RPMI7951 (cell line): ENCODE results near the gene CST4. TPM values are rescaled to one million over a fixed set of nuclear protein-coding genes. Genes with fewer than 3 reads are reported as not detected.
A peak's percentile ranks its signal among the peaks of the same experiment; 100 is the strongest.
"Not testable (repeated sequence)": the region's sequence is repeated elsewhere in the genome, so short reads cannot be mapped to it uniquely, and the experiment has no call there.

Experiments
- DNase-seq: peaks from one replicate; pipeline ENCODE4 v3.0.0-alpha.2; 2012; ENCODE audit warnings: low read depth
- total RNA-seq: library from RNA; depleted of rRNA; stranded (reverse); fragments of >200 nt; shearing (Covaris generic); gene quantifications from 2 replicates; pipeline ENCODE4 v1.2.3, GENCODE V29; 2014

The CST4 gene
- total RNA-seq, 1 experiment from 2014 or later: not detected

- DNase-seq: no peak
Observed at GRCh38 chr20:23687986-23688385, 852 bp downstream of the CST4 start.

DNA sequence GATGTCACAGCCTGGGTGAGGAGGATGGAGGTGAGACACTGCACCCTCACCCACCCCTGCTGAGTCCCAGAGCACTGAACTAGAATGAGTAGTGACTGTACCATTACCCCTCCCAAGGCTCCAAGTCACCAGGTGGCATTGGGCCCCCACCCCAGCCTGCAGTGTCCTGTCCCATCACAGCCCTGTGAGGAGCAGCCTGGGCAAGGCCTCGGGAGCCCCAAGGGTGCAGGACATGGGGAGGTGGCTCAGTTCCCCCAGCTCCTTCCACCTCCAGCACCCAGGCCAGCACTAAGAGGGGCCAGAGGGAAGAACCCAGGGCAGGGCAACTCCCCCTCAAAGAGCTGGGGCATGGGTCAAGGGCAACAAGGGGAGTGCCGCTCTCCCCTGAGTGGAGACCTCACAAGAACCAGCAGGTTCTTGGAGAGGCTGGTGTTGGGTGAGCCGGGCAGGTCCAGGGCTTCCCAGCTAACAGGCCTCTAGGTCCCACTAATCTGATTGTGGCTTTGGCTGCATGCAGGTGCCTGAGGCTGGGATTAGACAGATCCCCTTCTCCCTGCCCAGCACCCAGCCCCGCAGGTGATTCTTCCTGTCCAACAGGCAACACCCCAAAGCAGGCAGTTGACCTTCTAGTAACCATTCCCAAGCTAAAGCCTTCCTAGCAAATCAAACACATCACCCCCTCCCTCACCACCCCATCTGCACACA is 2.6 kb downstream of the CST4 start:
- no peak for DNase-seq

DNA sequence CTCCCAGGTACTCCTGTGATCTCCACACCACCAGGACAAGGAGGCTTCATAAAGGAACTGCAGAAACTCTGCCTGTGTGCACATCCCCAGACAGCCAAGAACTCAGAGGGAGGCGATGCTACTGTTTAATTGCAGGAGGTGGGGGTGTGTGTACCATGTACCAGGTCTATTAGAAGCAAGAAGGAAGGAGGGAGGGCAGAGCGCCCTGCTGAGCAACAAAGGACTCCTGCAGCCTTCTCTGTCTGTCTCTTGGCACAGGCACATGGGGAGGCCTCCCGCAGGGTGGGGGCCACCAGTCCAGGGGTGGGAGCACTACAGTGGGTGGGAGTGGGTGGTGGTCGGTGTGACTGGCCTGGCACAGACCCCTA is 3.3 kb downstream of the CST4 start:
- not testable (repeated sequence) for DNase-seq

DNA sequence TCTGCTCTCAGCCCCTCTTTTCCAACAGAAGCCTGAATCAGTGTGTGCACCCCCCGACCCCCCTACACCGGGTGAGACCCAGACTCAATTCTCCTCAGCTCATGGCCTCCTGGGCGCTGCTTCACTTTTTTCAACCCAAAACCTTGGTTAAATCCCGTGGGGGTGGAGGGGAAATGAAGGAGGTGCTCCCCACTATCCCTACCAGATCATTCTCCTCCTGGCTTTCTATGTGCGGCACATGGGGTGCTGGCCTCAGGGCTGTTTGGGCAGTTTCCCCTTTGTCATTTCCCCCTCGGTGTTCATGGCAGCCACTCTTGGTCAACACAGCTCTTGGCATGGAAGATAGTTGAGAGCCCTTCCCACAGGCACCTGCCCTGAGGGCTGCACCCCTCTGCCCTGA is 4.6 kb downstream of the CST4 start:
- no peak for DNase-seq

DNA sequence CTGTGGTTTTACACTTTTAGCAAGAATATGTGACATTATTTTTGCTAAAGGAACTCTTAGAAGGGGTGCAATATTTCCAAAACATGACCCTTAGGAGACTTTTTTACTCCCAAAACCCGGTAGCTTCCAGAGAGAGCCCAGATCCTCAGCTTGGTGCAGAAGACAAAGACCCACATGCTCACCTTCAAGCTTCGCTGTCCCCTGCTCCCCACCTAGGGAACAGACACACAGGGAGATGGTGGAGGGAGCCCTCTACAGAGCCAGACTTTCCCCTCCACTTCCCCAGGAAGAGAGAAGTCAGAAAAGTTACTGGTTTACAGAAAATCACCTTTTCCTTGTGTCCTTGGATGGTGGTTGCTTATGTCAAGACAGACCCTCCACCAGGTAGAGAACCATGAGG is 5.0 kb downstream of the CST4 start:
- no peak for DNase-seq

DNA sequence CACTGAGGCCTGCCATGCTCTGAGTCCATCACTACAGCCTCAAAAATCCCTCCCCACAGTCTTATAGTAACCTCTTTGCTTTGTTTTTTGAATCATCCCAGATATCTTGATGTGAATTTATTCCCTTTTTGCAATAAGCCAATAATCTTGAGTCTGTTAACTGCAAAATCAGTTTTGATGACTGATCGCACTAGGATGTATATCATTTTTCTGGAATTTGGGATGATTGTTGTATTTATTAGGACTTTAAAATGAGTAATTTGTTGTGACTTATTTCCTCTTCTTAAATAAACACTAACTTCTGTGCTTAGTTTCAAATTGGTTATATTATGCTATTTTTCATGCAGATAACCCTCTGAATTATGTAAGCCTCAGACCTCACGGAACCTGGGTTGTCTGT is 5.6 kb downstream of the CST4 start:
- no peak for DNase-seq

GRCh38 chr20:23680146-23680545 is 8.7 kb downstream of the CST4 start:
- DNase-seq: no peak

DNA sequence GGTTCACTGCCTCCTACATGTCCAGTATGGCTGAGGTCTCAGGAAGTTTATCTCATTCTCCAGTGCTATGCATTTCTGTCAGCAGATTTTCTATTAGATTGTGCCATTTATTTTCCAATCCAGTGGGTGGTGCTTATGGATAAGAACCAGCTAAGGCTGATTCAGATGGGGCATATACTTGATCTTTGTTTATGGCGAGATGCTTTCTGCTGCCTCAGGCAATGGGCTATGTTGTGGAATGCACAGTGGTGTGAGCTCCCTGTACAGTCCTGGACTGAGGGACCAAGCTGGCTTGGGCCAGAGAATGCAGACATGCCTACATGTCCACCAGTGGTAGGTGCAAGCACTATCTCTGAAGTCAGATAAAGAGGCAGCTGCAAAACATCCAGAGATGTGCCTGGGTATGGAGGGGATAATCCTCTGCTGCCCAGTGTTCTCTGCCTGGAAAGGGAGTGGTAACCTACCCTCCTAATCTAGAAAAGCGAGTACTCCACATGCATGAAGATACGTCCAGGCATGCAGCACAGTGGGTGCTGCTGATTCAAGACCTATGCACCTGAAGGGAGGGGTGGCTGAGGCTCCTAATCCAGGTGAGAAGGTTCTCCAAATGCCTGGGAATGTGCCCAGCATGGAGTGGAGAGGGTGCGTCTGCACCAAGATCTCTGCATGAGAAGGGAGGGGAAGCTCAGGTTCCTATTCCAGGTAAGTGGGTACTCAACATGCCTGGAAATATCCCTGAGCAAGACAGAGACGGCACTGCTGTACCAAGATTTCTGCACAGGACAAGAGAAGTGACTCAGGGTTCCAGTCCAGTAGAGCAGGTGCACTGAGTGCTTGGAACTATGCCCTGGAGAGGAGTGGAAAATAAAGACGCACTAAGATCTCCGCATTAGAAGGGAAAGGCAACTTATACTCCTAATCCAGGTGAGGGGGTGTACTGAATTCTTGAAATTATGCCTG is 9.4 kb downstream of the CST4 start:
- peak; percentile 11 for DNase-seq

DNA sequence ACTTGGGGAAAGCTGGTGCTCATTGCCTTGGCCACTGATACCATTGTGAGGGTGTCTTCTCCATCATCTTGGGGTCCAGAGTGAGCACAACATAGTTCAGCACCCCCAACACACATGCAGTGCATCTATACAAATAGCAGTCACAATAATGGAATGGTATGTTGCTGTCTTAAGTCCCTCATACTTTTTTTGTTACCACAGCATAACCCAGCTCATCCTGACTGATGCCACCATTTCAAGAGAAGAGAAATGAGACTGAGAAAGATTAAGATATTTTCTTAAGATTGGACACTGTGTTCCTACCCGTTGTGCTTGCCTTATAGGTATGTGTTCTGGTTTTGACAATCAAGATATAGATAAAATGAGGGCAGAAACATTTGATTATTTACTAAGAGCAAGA is 15.6 kb downstream of the CST4 start:
- DNase-seq: no peak

- DNase-seq: no peak
Observed at GRCh38 chr20:23672158-23672557, 16.7 kb downstream of the CST4 start.

GRCh38 chr20:23671479-23671878 is 17.4 kb downstream of the CST4 start:
- no peak for DNase-seq

- DNase-seq: no peak
Observed at GRCh38 chr20:23670361-23670760, 18.5 kb downstream of the CST4 start.

DNA sequence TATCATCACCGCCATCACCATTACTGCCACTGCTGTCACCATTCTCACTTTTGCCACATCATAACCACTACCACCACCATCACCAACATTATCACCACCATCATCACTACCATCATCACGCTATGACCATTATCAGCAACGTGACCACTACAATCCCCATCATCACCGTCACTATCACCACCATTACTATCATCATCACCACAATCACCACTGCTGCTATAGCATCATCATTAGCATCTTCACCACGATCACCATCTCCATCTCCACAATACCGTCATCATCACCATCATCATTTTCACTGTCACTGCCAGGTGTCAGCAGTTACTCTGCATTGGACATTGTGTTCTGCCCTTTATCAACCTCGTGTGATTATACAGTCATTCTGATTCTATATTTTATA is 19.0 kb downstream of the CST4 start:
- DNase-seq: no peak

- DNase-seq: no peak
Observed at GRCh38 chr20:23669327-23669726, 19.5 kb downstream of the CST4 start.

GRCh38 chr20:23668477-23668951 is 20.3 kb downstream of the CST4 start:
- DNase-seq: peak; percentile 60

- no peak for DNase-seq
Observed at GRCh38 chr20:23667666-23668065, 21.2 kb downstream of the CST4 start.

DNA sequence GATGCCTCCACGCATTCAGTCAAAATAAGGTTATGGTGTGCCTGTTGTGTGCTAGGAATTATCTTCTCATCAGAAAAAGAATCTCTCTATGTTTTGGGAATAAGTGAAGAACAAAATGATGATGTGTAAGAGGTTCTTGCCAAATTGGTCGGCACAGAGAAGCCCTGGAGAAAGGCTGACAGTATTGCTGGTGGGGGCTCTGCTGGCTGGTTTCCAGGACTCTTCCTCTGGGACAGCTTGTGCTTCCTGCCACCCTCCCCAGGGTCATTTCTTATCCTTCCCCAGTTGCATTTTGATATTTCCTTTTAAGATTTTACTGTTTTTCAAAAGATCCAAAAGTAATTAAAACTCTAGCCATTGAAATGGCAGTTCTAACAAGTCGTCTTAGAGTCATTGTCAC is 22.1 kb downstream of the CST4 start:
- no peak for DNase-seq

- peak; percentile 51 for DNase-seq
Observed at GRCh38 chr20:23666189-23666588, 22.6 kb downstream of the CST4 start.

- no peak for DNase-seq
Observed at GRCh38 chr20:23664954-23665353, 23.9 kb downstream of the CST4 start.

DNA sequence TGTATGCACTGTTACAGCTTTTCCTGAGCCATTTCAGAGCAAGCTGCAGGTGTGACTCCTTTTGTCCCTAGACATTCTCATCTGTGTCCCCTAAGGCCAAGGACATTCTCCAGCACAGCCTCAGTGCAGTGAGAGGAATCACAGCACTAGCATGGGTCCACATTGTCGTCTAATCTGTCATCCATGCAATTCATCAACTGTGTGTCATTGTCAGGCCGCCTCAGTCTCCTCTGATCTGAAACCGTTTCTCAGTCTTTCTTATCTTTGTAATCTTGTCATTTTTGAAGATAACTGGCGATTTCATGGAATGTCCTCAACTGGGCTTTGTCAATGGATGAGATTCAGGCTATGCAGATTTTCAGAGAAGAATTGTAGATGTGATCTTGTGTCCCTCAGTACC is 24.8 kb downstream of the CST4 start:
- DNase-seq: not testable (repeated sequence)

DNA sequence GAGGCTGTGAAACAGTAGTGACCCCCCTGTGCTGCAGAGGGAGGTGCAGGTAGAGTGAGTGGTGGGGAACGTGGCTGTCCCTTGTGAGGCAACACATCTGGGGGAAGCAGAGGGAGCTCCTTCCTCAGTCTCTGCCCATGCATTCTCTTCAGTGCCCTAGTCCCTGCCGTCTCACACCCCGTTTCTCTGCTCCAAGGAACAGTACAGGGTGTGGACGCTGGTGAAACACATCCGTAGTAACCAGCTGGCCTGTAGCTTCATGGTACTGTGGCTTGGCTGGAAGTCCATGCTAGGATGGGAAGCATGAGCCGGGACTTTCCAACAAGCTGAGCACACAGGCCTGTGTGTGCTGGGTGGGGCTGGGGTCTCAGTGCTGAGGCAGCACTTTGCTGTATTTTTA is 25.7 kb downstream of the CST4 start:
- no peak for DNase-seq

- DNase-seq: no peak
Observed at GRCh38 chr20:23662276-23662870, 26.5 kb downstream of the CST4 start.

DNA sequence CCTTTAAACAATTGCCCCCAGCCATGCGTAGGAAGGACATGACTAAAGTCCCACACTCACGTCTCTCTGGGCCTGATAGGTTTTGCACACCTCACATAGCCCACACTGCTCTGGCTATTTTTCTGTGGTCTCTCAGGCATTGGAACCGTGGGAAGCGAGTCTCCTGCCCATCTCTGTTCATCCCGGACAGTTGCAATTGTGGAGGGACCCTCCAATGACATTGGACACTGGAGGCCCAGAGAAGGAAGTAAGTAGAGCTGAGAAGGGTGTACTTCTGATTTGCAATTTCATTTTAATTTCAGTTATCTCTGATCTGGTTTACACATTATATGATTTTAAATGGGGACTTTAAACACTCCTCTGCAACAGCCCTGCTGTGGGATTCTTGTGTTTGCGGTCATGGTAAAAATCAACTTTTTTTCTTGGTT is 27.8 kb downstream of the CST4 start:
- DNase-seq: no peak
